Left lung (tissue), 10 donors: ENCODE results near the gene IL17RE. TPM values are rescaled to one million over a fixed set of nuclear protein-coding genes. Genes with fewer than 3 reads are reported as not detected.

Experiments
- ATAC-seq: fragments of 200-7000 bp; cut with Tn5 transposase; one replicate; pipeline ENCODE4 v1.9.1; 2020; ENCODE audit warnings: moderate library complexity
- DNase-seq, 4 donors: peaks; one replicate each; pipeline ENCODE4 v3.0.0-alpha.2; 2013 to 2020
- H3K27ac ChIP-seq, 2 donors: fragments of 200-600 bp; sonication (generic) in 1 of 2; one replicate each; pipeline versions ENCODE4 v1.5.0 to v1.8.0; 2020 to 2021
- H3K27me3 ChIP-seq, 2 donors: fragments of 200-600 bp; sonication (generic) in 1 of 2; one replicate each; pipeline versions ENCODE4 v1.5.0 to v1.8.0; 2020 to 2021
- H3K36me3 ChIP-seq, 2 donors: fragments of 200-600 bp; sonication (generic) in 1 of 2; one replicate each; pipeline versions ENCODE4 v1.5.0 to v1.8.0; 2020 to 2021
- H3K4me1 ChIP-seq, 2 donors: fragments of 200-600 bp; one replicate each; pipeline ENCODE4 v1.8.0; 2021
- H3K4me3 ChIP-seq, 2 donors: fragments of 200-600 bp; sonication (generic) in 1 of 2; one replicate each; pipeline versions ENCODE4 v1.5.0 to v1.8.0; 2020 to 2021; ENCODE audit warnings: mild to moderate bottlenecking in 1 of 2
- H3K9me3 ChIP-seq, 2 donors: fragments of 200-600 bp; sonication (generic) in 1 of 2; one replicate each; pipeline versions ENCODE4 v1.5.0 to v1.8.0; 2020 to 2021
- intact Hi-C, 2 donors: fragments of 100-400 bp; cut with DNase I; formaldehyde crosslinking; loops; one replicate each; pipeline versions ENCODE4 v1.11.2 to v1.14.2; 2022
- polyA plus RNA-seq, 6 donors: library from polyadenylated mRNA; unstranded; fragments of 120-200 nt; gene quantifications; one replicate each; pipeline ENCODE4 v1.2.1, GENCODE V29; 2013; ENCODE audit not compliant: insufficient read length in 6 of 6
- total RNA-seq, 2 donors: library from RNA; stranded (reverse); fragmentation: NEBNext Ultra II Directional; extraction: Animal tissue kit (Norgen Biotek cat#: 25700); gene quantifications; one replicate each; pipeline ENCODE4 v1.2.1, GENCODE V29; 2021
- TF ChIP-seq, protein P1 (sequence below), 2 donors: fragments of 200-600 bp; sonication (generic) in 1 of 2; IDR thresholded peaks; one replicate each; pipeline versions ENCODE4 v1.5.0 to v1.8.0; 2021; ENCODE audit warnings: antibody characterized with exemption in 2 of 2
- donor health status: DM: no; HTN: yes; CAD: no.
- donor health status: DM: no; HTN: no; CAD: no.

The IL17RE gene
- total and polyA plus RNA-seq, 8 donors: 14.4 to 108 (median 80.5) TPM

DNA sequence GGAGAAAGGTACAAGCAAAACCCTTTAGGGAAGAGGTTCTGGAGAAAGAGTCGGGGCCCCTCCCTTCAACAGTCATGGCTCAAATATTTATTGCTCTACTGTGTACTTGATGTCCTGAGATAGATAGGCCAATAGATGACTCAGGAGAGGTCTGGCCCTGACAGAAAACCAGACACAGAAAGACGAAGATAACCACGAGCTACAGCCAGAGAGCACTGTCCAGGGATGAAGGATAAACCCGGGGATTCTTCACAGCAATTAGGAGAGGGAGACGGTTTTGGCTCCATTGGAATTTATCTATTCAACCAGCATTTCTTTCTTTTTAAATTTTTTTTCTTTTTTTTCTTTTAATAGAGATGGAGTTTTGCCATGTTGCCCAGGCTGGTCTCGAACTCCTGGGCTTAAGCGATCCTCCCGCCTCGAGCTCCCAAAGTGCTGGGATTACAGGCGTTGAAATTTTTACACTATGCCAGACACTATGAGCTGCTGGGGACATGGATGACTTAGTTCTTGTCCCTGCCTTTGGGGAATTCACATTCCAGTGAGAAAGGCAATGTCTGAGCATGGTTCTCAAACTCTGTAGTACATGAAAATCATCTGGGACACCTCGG lies 18.0 kb upstream of the IL17RE start:
- no peaks in the 10 kb centered on the region for H3K27me3 ChIP-seq
- intact Hi-C loops: no loop called here
- peak; percentile 46 for ATAC-seq
- no peaks in the 10 kb centered on the region for H3K9me3 ChIP-seq
- DNase-seq: no peak
- no peaks in the 10 kb centered on the region for H3K36me3 ChIP-seq
- H3K4me1 ChIP-seq: peaks cover 0 to 1% of the 10 kb centered on the region in 2 donors
- no peak overlapping the region for H3K4me3 ChIP-seq
- no peak overlapping the region for H3K27ac ChIP-seq
- TF ChIP-seq, protein P1, sequence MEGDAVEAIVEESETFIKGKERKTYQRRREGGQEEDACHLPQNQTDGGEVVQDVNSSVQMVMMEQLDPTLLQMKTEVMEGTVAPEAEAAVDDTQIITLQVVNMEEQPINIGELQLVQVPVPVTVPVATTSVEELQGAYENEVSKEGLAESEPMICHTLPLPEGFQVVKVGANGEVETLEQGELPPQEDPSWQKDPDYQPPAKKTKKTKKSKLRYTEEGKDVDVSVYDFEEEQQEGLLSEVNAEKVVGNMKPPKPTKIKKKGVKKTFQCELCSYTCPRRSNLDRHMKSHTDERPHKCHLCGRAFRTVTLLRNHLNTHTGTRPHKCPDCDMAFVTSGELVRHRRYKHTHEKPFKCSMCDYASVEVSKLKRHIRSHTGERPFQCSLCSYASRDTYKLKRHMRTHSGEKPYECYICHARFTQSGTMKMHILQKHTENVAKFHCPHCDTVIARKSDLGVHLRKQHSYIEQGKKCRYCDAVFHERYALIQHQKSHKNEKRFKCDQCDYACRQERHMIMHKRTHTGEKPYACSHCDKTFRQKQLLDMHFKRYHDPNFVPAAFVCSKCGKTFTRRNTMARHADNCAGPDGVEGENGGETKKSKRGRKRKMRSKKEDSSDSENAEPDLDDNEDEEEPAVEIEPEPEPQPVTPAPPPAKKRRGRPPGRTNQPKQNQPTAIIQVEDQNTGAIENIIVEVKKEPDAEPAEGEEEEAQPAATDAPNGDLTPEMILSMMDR (IDR thresholded peaks at IDR 0.05): no peak

- ATAC-seq: no peak
- intact Hi-C loops: no loop called here
- no peaks in the 10 kb centered on the region for H3K27me3 ChIP-seq
Observed at GRCh38 chr3:9886328-9886727, 16.3 kb upstream of the IL17RE start.

GRCh38 chr3:9887480-9887879 lies 15.2 kb upstream of the IL17RE start:
- DNase-seq (no peak), ATAC-seq (no peak)
- Histone ChIP-seq H3K4me3 (no peak overlapping the region), H3K27me3 (no peaks in the 10 kb centered on the region), H3K27ac (no peak overlapping the region), H3K4me1 (peaks cover 7 to 21% of the 10 kb centered on the region in 2 donors), H3K36me3 (peaks cover 0 to under 1% of the 10 kb centered on the region in 2 donors), H3K9me3 (no peaks in the 10 kb centered on the region)
- intact Hi-C loops: no loop called here
- TF ChIP-seq, protein P1 (IDR thresholded peaks at IDR 0.05): no peak

More at GRCh38 chr3:9886328-9886727, 16.3 kb upstream of the IL17RE start:
- no peak for DNase-seq
- H3K4me3 ChIP-seq: no peak overlapping the region
- no peaks in the 10 kb centered on the region for H3K9me3 ChIP-seq
- no peak overlapping the region for H3K27ac ChIP-seq
- H3K36me3 ChIP-seq: no peaks in the 10 kb centered on the region
- peaks cover 3 to 10% of the 10 kb centered on the region in 2 donors for H3K4me1 ChIP-seq
- TF ChIP-seq, protein P1 (IDR thresholded peaks at IDR 0.05): no peak

GRCh38 chr3:9888540-9888939 lies 14.1 kb upstream of the IL17RE start:
- intact Hi-C loops: no loop called here
- TF ChIP-seq, protein P1 (IDR thresholded peaks at IDR 0.05): no peak
- Histone ChIP-seq H3K4me3 (no peak overlapping the region), H3K36me3 (peaks cover 0 to 12% of the 10 kb centered on the region in 2 donors), H3K27ac (no peak overlapping the region), H3K27me3 (no peaks in the 10 kb centered on the region), H3K4me1 (peaks cover 7 to 27% of the 10 kb centered on the region in 2 donors), H3K9me3 (no peaks in the 10 kb centered on the region)
- ATAC-seq: no peak
- no peak for DNase-seq

- no peak overlapping the region for H3K4me3 ChIP-seq
- intact Hi-C loops: no loop called here
- no peak for DNase-seq
- H3K36me3 ChIP-seq: peaks cover 0 to 16% of the 10 kb centered on the region in 2 donors
- no peak for ATAC-seq
- peaks cover 7 to 33% of the 10 kb centered on the region in 2 donors for H3K4me1 ChIP-seq
- TF ChIP-seq, protein P1 (IDR thresholded peaks at IDR 0.05): no peak
- no peak overlapping the region for H3K27ac ChIP-seq
- no peaks in the 10 kb centered on the region for H3K27me3 ChIP-seq
- no peaks in the 10 kb centered on the region for H3K9me3 ChIP-seq
Observed at GRCh38 chr3:9889405-9889804, 13.2 kb upstream of the IL17RE start.
